Mucosa of rectum (tissue), 2 donors: ENCODE data around the gene KCNA5.

Experiments used
- H3K27ac ChIP-seq, 2 donors: one replicate each; pipeline ENCODE4 v1.7.0; 2013; ENCODE audit warnings: inconsistent platforms in 2 of 2, low read depth in 2 of 2, low read length in 2 of 2
- H3K27me3 ChIP-seq, 2 donors: one replicate each; pipeline ENCODE4 v1.7.0; 2013; ENCODE audit warnings: low read length in 2 of 2; ENCODE audit not compliant: control insufficient read depth in 2 of 2, insufficient read depth in 2 of 2
- H3K36me3 ChIP-seq, 2 donors: one replicate each; pipeline ENCODE4 v1.7.0; 2013; ENCODE audit warnings: low read length in 2 of 2; ENCODE audit not compliant: control insufficient read depth in 2 of 2, insufficient read depth in 2 of 2
- H3K4me1 ChIP-seq, 2 donors: one replicate each; pipeline ENCODE4 v1.7.0; 2013; ENCODE audit warnings: low read length in 2 of 2, mild to moderate bottlenecking in 1 of 2; ENCODE audit not compliant: control insufficient read depth in 2 of 2, insufficient read depth in 2 of 2
- H3K4me3 ChIP-seq, 2 donors: one replicate each; pipeline ENCODE4 v1.7.0; 2013; ENCODE audit warnings: low read length in 2 of 2
- H3K9ac ChIP-seq, 2 donors: one replicate each; pipeline ENCODE4 v1.7.0; 2013; ENCODE audit warnings: low read length in 2 of 2, low read depth in 1 of 2, mild to moderate bottlenecking in 1 of 2
- H3K9me3 ChIP-seq, 2 donors: one replicate each; pipeline ENCODE4 v1.7.0; 2013; ENCODE audit warnings: low read length in 2 of 2; ENCODE audit not compliant: control insufficient read depth in 2 of 2
- donor health status: healthy.
- donor health status: Normal muscosa, but diverticular disease.

Gene KCNA5

DNA sequence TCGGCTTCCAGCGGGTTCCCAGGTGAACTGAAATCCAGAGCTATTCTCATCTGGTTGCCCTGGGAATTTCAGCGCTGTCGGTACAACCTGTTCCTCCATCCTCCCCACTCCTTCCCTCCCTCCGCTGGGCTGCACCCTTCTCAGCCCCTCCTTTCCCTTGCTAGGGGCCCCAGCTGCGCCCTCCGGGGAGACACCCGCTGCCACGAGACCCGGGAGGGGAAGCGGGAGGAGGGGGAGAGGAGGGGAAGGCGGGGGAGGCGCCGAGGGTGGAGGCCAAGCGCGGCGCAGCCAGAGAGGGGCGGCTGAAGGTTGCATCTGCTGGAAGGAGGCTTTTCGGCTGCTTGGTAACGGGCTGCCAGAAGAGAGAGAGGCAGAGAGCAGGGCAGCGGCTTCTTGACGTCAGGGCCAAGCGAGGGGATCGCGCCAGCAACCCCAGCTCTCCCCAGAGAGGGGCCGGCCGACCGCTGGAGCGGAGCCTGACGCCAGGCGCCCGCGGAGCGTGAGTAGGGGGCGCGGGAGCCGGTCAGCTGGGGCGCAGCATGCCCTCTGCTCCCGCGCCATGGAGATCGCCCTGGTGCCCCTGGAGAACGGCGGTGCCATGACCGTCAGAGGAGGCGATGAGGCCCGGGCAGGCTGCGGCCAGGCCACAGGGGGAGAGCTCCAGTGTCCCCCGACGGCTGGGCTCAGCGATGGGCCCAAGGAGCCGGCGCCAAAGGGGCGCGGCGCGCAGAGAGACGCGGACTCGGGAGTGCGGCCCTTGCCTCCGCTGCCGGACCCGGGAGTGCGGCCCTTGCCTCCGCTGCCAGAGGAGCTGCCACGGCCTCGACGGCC lies at the start of gene KCNA5:
KCNA5 (plus strand) TSS at position 291 of the 831 bp plus-strand sequence; CDS start at position 560, 269 bp downstream.
- H3K27me3 ChIP-seq = peaks cover 19 to 22% of the 10 kb centered on the region in 2 donors
- H3K9me3 ChIP-seq = no peaks in the 10 kb centered on the region
- H3K36me3 ChIP-seq = no peaks in the 10 kb centered on the region
- H3K4me1 ChIP-seq = no peaks in the 10 kb centered on the region
- H3K9ac ChIP-seq = no peak within 1 kb of the TSS
- no peak within 1 kb of the TSS for H3K4me3 ChIP-seq
- no peak within 1 kb of the TSS for H3K27ac ChIP-seq

DNA sequence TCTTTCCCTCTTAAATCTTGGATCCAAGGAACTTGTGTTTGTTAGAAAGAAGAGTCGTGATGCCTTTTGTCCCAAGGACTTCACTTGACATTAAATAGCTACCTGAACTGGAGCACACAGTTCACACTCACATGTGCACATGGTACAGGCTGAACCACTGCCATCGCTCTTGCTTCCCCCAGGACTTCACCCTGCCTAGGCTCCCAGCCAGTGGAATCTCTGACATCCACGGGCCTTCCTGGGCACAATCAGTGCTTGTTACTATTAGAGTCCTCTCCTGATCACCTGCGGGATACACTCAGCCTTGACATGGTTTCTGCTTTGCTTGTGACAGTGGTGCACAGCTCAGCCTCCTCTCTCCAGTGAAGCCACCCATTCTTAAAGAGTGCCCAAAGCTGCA lies 49.1 kb upstream of the KCNA5 start:
- Histone ChIP-seq H3K4me1 (no peaks in the 10 kb centered on the region), H3K27me3 (peaks cover 7 to 15% of the 10 kb centered on the region in 2 donors), H3K4me3 (no peak overlapping the region), H3K9ac (no peak overlapping the region), H3K36me3 (no peaks in the 10 kb centered on the region), H3K27ac (no peak overlapping the region), H3K9me3 (no peaks in the 10 kb centered on the region)

DNA sequence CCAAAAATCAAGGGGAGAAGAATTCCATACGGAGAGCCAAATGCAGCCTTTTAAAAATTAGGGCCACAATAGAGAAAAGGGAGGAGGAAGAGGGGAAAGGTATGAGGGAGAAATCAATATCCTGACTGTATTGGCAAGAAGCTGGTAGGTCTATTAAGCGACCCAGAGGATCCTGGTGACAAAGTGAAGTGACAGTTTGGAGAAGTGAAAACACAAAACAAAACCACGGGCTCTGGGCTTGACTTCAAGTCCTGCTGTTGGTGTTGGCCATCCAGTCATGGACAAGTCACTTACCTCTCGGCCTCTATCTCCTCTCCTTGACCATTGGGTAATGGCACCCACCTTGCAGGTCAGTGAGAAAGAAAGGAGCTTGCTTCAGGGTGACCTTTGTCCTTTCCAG lies 47.0 kb upstream of the KCNA5 start:
- Histone ChIP-seq H3K27ac (no peak overlapping the region), H3K9me3 (no peaks in the 10 kb centered on the region), H3K4me1 (no peaks in the 10 kb centered on the region), H3K4me3 (no peak overlapping the region), H3K36me3 (no peaks in the 10 kb centered on the region), H3K27me3 (peaks cover 7 to 16% of the 10 kb centered on the region in 2 donors), H3K9ac (no peak overlapping the region)

- H3K27me3 ChIP-seq = peaks cover 7 to 15% of the 10 kb centered on the region in 2 donors
- H3K36me3 ChIP-seq = no peaks in the 10 kb centered on the region
- no peaks in the 10 kb centered on the region for H3K4me1 ChIP-seq
- no peak overlapping the region for H3K4me3 ChIP-seq
- no peak overlapping the region for H3K27ac ChIP-seq
- no peaks in the 10 kb centered on the region for H3K9me3 ChIP-seq
- H3K9ac ChIP-seq = no peak overlapping the region
These were observed 45.7 kb upstream of the KCNA5 start for GRCh38 chr12:4997939-4998338.

GRCh38 chr12:5000204-5000603 lies 43.5 kb upstream of the KCNA5 start:
- H3K4me3 ChIP-seq = no peak overlapping the region

DNA sequence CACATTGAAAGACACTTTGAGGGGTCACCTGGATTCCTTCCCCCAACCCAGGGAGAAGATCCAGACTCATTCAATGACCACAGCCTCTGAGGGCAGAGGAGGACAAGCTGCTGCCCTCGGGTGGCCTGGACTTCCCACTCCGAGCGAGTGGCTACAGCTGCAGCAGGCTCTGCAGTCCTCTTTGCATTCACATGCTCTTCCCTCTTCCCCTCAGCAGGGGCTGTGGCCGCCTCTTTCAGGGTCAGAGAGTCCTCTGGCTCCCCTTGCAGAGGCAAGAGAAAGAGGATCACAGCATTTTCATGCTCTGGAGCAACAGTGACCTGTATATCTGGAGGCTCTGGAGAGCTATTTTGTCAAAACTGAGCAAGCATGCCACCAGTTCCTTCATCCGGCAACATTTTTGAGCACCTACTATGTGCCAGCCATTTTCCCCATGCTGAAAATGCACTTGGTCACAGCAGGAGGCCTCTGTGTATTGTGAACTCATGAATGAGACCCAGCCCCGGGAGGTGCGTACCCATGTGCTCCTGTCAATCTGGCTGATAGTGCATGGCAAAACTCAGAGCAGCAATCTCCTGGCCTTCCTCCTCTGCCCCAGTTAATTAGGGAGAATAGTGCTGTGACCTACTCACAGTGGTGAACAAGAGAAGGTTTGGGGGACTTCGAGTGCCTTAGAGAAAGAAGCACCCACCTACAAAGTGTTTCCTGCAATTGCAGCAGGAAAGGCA lies 42.9 kb upstream of the KCNA5 start:
- Histone ChIP-seq H3K9me3 (no peaks in the 10 kb centered on the region), H3K27me3 (peaks cover 3 to 10% of the 10 kb centered on the region in 2 donors), H3K4me1 (no peaks in the 10 kb centered on the region), H3K36me3 (no peaks in the 10 kb centered on the region), H3K9ac (no peak overlapping the region), H3K4me3 (no peak overlapping the region), H3K27ac (no peak overlapping the region)

More at GRCh38 chr12:5000204-5000603, 43.5 kb upstream of the KCNA5 start:
- no peaks in the 10 kb centered on the region for H3K4me1 ChIP-seq
- peaks cover 7 to 10% of the 10 kb centered on the region in 2 donors for H3K27me3 ChIP-seq
- no peaks in the 10 kb centered on the region for H3K36me3 ChIP-seq
- H3K9me3 ChIP-seq = no peaks in the 10 kb centered on the region
- H3K27ac ChIP-seq = no peak overlapping the region
- H3K9ac ChIP-seq = no peak overlapping the region

- Histone ChIP-seq H3K9me3 (no peaks in the 10 kb centered on the region), H3K27ac (no peak overlapping the region), H3K9ac (no peak overlapping the region), H3K27me3 (peaks cover 2 to 7% of the 10 kb centered on the region in 2 donors), H3K36me3 (no peaks in the 10 kb centered on the region), H3K4me3 (no peak overlapping the region), H3K4me1 (no peaks in the 10 kb centered on the region)
These were observed 40.5 kb upstream of the KCNA5 start for GRCh38 chr12:5003025-5003666.

DNA sequence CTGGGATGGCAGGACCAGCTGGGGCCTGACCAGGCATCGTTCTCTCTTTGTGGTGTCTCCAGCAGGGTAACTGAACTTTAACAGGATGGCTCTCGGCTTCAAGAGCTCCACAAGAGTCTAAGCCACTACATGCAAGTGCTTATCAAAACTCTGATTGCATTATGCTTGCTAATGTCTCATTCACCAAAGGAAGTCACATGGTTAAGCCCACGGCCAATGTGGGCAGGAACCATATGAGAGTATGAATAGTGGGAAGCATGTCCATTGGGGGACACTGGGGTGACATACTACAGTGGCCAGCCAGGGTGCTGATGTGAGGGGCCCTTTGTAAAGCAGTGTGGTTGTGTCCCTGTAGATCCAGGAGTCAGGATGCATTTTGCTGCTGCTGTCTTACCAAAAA lies 35.0 kb upstream of the KCNA5 start:
- Histone ChIP-seq H3K9me3 (no peaks in the 10 kb centered on the region), H3K4me1 (no peaks in the 10 kb centered on the region), H3K27ac (no peak overlapping the region), H3K27me3 (no peaks in the 10 kb centered on the region), H3K36me3 (no peaks in the 10 kb centered on the region), H3K9ac (no peak overlapping the region), H3K4me3 (no peak overlapping the region)

GRCh38 chr12:5010151-5010550 lies 33.5 kb upstream of the KCNA5 start:
- H3K4me1 ChIP-seq = no peaks in the 10 kb centered on the region
- no peak overlapping the region for H3K27ac ChIP-seq
- no peaks in the 10 kb centered on the region for H3K36me3 ChIP-seq
- no peak overlapping the region for H3K4me3 ChIP-seq
- H3K27me3 ChIP-seq = no peaks in the 10 kb centered on the region
- H3K9ac ChIP-seq = no peak overlapping the region
- no peaks in the 10 kb centered on the region for H3K9me3 ChIP-seq

DNA sequence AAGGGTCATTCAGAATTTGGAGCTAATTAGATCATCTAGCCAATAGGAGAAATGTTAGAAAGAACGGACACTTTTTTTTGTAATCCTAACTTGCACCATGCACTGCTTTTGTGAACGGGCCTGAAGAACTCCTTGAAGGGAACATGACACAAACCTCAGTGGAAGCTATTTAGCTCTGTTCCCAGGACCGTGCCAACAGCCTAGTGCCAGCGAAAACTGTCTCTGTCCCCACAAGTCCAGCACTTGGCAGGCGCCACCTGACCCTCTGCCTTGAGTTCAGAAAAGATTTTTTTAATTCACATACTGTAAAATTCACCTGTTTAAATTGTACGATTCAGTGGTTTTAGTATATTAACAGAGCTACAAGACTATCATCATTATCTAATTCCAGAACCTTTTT lies 31.3 kb upstream of the KCNA5 start:
- Histone ChIP-seq H3K27me3 (no peaks in the 10 kb centered on the region), H3K4me3 (no peak overlapping the region), H3K27ac (no peak overlapping the region), H3K36me3 (no peaks in the 10 kb centered on the region), H3K9me3 (no peaks in the 10 kb centered on the region), H3K4me1 (no peaks in the 10 kb centered on the region), H3K9ac (no peak overlapping the region)
